ENCODE results near the gene TLE2. TPM values are rescaled to one million over a fixed set of nuclear protein-coding genes. Genes with fewer than 3 reads are reported as not detected.

TLE2 gene
- total and polyA plus RNA-seq, 9 of the 15 experiments (the other 6 are each of a cell fraction or from before 2014, with no cell fraction given) = 0.35 to 13.1 (median 6.2) TPM

GRCh38 chr19:2993579-2993978, 35.5 kb downstream of the TLE2 start:
- Histone ChIP-seq H2AFZ (ENCODE audit: low read depth, low read length) (no peak overlapping the region), H3K9me1 (ENCODE audit: control insufficient read depth, insufficient read depth, low read length) (no peaks in the 10 kb centered on the region), H3K27me3 (ENCODE audit: control insufficient read depth in 2 of 2, insufficient read depth in 2 of 2, low read length in 2 of 2) (peaks cover 0 to 7% of the 10 kb centered on the region in 2 experiments; a peak in 1 of 5 replicates), H3K79me2 (ENCODE audit: control insufficient read depth, insufficient read depth, low read length) (no peaks in the 10 kb centered on the region), H3K4me3 (no peak overlapping the region), H3K4me2 (ENCODE audit: insufficient read depth, low read length) (no peak overlapping the region), H3K4me1 (replicated peaks in 1 of 2; ENCODE audit: control insufficient read depth in 2 of 2, insufficient read depth in 2 of 2, low read length in 2 of 2) (peaks cover 0 to 17% of the 10 kb centered on the region in 2 experiments; a peak in 3 of 5 replicates), H3K9ac (ENCODE audit: insufficient read depth in 1 of 2, low read depth in 2 of 2, low read length in 2 of 2) (0 out of 4 replicates have a peak overlapping the region, but pooled peaks of 1 of the 2 experiments have one; percentile 70), H3K9me3 (replicated peaks; ENCODE audit: control insufficient read depth, insufficient read depth, low read depth, low read length) (0 out of 2 replicates have a peak, but pooled peaks cover 2% of the 10 kb centered on the region), H3K36me3 (ENCODE audit: control insufficient read depth, insufficient read depth, low read length) (no peaks in the 10 kb centered on the region), H4K20me1 (replicated peaks; ENCODE audit: control insufficient read depth, insufficient read depth, low read length) (no peaks in the 10 kb centered on the region; the same call in 1 of the 2 replicates), H3K27ac (ENCODE audit: extremely low read depth, low read depth, low read length) (no peak overlapping the region)
- ChIA-PET CTCF (ENCODE audit: low intra/inter-chr PET ratio) (no interaction called here), POLR2A (no interaction called here)
- intact Hi-C loops (cut with micrococcal nuclease) = no loop called here
- 63% methylated on average over 2 of the region's 9 CpGs for WGBS (ENCODE audit: insufficient coverage, low coverage, missing lambda C conversion rate)
- in situ Hi-C loops (cut with MboI) = no loop called here
- no peak for TF ChIP-seq PHB2 (IDR thresholded peaks at IDR 0.05; ENCODE audit: low read depth)
- no peak for TF ChIP-seq ZNF175 (CRISPR knock-in tag; IDR thresholded peaks at IDR 0.05; ENCODE audit: low read depth)
- no peak for TF ChIP-seq RNF219 (CRISPR knock-in tag; IDR thresholded peaks at IDR 0.05)
- no peak for TF ChIP-seq ZFX (CRISPR knock-in tag; IDR thresholded peaks at IDR 0.05)
- no peak for TF ChIP-seq PML (IDR thresholded peaks at IDR 0.05; ENCODE audit: low read length)
- TF ChIP-seq ZNF239 (CRISPR knock-in tag; IDR thresholded peaks at IDR 0.05) = no peak
- TF ChIP-seq CHD1 (IDR thresholded peaks at IDR 0.05; ENCODE audit: low read length) = no peak
- no peak for TF ChIP-seq XRCC3 (IDR thresholded peaks at IDR 0.05)
- TF ChIP-seq ZNF584 (CRISPR knock-in tag; IDR thresholded peaks at IDR 0.05; ENCODE audit: low read depth) = no peak
- TF ChIP-seq DNMT1 (IDR thresholded peaks at IDR 0.05) = no peak
- no peak for TF ChIP-seq ARID2 (IDR thresholded peaks at IDR 0.05)
- no peak for TF ChIP-seq ZNF134 (CRISPR knock-in tag; conservative IDR thresholded peaks at IDR 0.05)
- no peak for TF ChIP-seq ZNF609 (CRISPR knock-in tag; IDR thresholded peaks at IDR 0.05; ENCODE audit: borderline replicate concordance)
- no peak for TF ChIP-seq RCOR1 (IDR thresholded peaks at IDR 0.05; ENCODE audit: borderline replicate concordance in 1 of 2, low read depth in 2 of 2, low read length in 2 of 2)
- no peak for TF ChIP-seq HNRNPUL1 (IDR thresholded peaks at IDR 0.05; ENCODE audit: low read length)
- TF ChIP-seq RFX7 (CRISPR knock-in tag; IDR thresholded peaks at IDR 0.05) = no peak
- TF ChIP-seq ZNF165 (CRISPR knock-in tag; IDR thresholded peaks at IDR 0.05; ENCODE audit: borderline replicate concordance) = no peak
- TF ChIP-seq MYC (IDR thresholded peaks at IDR 0.05; ENCODE audit: low read depth, low read length) = no peak
- TF ChIP-seq MYC (CRISPR knock-in tag; IDR thresholded peaks at IDR 0.05; ENCODE audit: borderline replicate concordance, low read depth) = no peak
- no TSS peak for BruUV-seq (replicated peaks)
- ATAC-seq = peak; percentile 54
- FAIRE-seq = no peak
- DNase-seq (ENCODE audit: extremely low read depth in 1 of 4, low spot score in 3 of 4) = peak in 2 of 4 experiments; percentile 45 to 56
